GM19099 (cell line): ENCODE results near the gene CPVL.

Experiments
- POLR2A ChIP-seq: IDR thresholded peaks from 3 replicates; pipeline ENCODE4 v1.6.1; 2011; ENCODE audit warnings: low read depth; ENCODE audit not compliant: insufficient read length; ENCODE audit errors: extremely low read depth

CPVL gene

GRCh38 chr7:28992798-28993197, 153.5 kb downstream of the CPVL start:
- no peak for TF ChIP-seq POLR2A

GRCh38 chr7:28990200-28990960, 156.0 kb downstream of the CPVL start:
- no peak for TF ChIP-seq POLR2A

- no peak for TF ChIP-seq POLR2A
Measured at GRCh38 chr7:28989211-28989980, 156.9 kb downstream of the CPVL start.

GRCh38 chr7:28988810-28989209, 157.5 kb downstream of the CPVL start:
- no peak for TF ChIP-seq POLR2A

- no peak for TF ChIP-seq POLR2A
Measured at GRCh38 chr7:28988091-28988490, 158.2 kb downstream of the CPVL start.

- no peak for TF ChIP-seq POLR2A
Measured at GRCh38 chr7:28986765-28987110, 159.6 kb downstream of the CPVL start.

- TF ChIP-seq POLR2A, result no peak
Measured at GRCh38 chr7:28986028-28986764, 160.1 kb downstream of the CPVL start.

- no peak for TF ChIP-seq POLR2A
Measured at GRCh38 chr7:28984631-28985030, 161.7 kb downstream of the CPVL start.

GRCh38 chr7:28984217-28984616, 162.1 kb downstream of the CPVL start:
- TF ChIP-seq POLR2A, result no peak

GRCh38 chr7:28983396-28984190, 162.7 kb downstream of the CPVL start:
- TF ChIP-seq POLR2A, result no peak

- TF ChIP-seq POLR2A, result no peak
Measured at GRCh38 chr7:28981161-28981465, 165.2 kb downstream of the CPVL start.

GRCh38 chr7:28980451-28981160, 165.7 kb downstream of the CPVL start:
- no peak for TF ChIP-seq POLR2A

GRCh38 chr7:28979776-28980175, 166.6 kb downstream of the CPVL start:
- TF ChIP-seq POLR2A, result no peak

- TF ChIP-seq POLR2A, result no peak
Measured at GRCh38 chr7:28977881-28978280, 168.5 kb downstream of the CPVL start.

- no peak for TF ChIP-seq POLR2A
Measured at GRCh38 chr7:28976022-28976421, 170.3 kb downstream of the CPVL start.

GRCh38 chr7:28973591-28973990, 172.7 kb downstream of the CPVL start:
- no peak for TF ChIP-seq POLR2A
